H1 (cell line): ENCODE measurements around the gene CNRIP1. TPM values are rescaled to one million over a fixed set of nuclear protein-coding genes. Genes with fewer than 3 reads are reported as not detected.

ENCODE experiments used
- CTCF ChIA-PET: fragments of 300-600 bp; sonication (Branson Sonifier 250); formaldehyde crosslinking; loops from one replicate; lab custom pipeline; 2021; ENCODE audit not compliant: partially characterized antibody; lab: Charles Lee
- POLR2A ChIA-PET: fragments of 300-600 bp; sonication (Branson Sonifier 250); formaldehyde crosslinking; loops from one replicate; lab custom pipeline; 2021; ENCODE audit warnings: inconsistent platforms; ENCODE audit not compliant: partially characterized antibody; lab: Charles Lee
- DNase-seq, 2 experiments: peaks; one replicate each; pipeline versions ENCODE4 v3.0.0 to v3.0.0-alpha.2; 2010 to 2022; ENCODE audit warnings: low spot score in 2 of 2, low read depth in 1 of 2, mixed read lengths in 1 of 2
- FAIRE-seq: peaks from 2 replicates; lab custom pipeline; 2011; peaks lifted over from hg19 to GRCh38; lab: Jason Lieb, UNC
- H2AFZ ChIP-seq: 2 replicates; pipeline ENCODE4 v1.8.1; 2012; ENCODE audit warnings: low read length, inconsistent platforms
- H2AK5ac ChIP-seq: 2 replicates; pipeline ENCODE4 v1.6.1; 2013; ENCODE audit warnings: low read depth, low read length
- H2BK120ac ChIP-seq: replicated peaks from 2 replicates; pipeline ENCODE3; 2013; ENCODE audit warnings: low read depth, low read length, inconsistent platforms
- H2BK12ac ChIP-seq: 2 replicates; pipeline ENCODE4 v1.6.1; 2013; ENCODE audit warnings: low read depth, low read length
- H2BK15ac ChIP-seq: 2 replicates; pipeline ENCODE4 v1.6.1; 2013; ENCODE audit warnings: low read length
- H2BK20ac ChIP-seq: 2 replicates; pipeline ENCODE4 v1.6.1; 2013; ENCODE audit warnings: low read length
- H2BK5ac ChIP-seq: 2 replicates; pipeline ENCODE4 v1.6.1; 2013; ENCODE audit warnings: low read depth, low read length
- H3K14ac ChIP-seq: 2 replicates; pipeline ENCODE4 v1.6.1; 2013; ENCODE audit warnings: inconsistent platforms; ENCODE audit not compliant: insufficient read length
- H3K18ac ChIP-seq: 2 replicates; pipeline ENCODE4 v1.6.1; 2013; ENCODE audit warnings: low read length; ENCODE audit errors: extremely low read depth
- H3K23ac ChIP-seq: 2 replicates; pipeline ENCODE4 v1.6.1; 2013; ENCODE audit warnings: inconsistent platforms; ENCODE audit not compliant: insufficient read length
- H3K23me2 ChIP-seq: 2 replicates; pipeline ENCODE4 v1.6.1; 2013; ENCODE audit warnings: low read depth, low read length
- H3K27ac ChIP-seq: 2 replicates; pipeline ENCODE4 v1.6.1; 2011; ENCODE audit warnings: low read depth, low read length, inconsistent platforms
- H3K27me3 ChIP-seq, 4 experiments: replicated peaks in 1 of 4; 1 replicate in 1 of 4; 2 replicates in 3 of 4; pipeline versions ENCODE4 v1.6.1 to v1.8.1; 2011 to 2013; ENCODE audit warnings: low read length in 3 of 4, mild to moderate bottlenecking in 3 of 4, inconsistent platforms in 2 of 4, mixed read lengths in 2 of 4, moderate library complexity in 1 of 4; ENCODE audit not compliant: control insufficient read depth in 3 of 4, insufficient read depth in 3 of 4; ENCODE audit errors: extremely low read depth in 1 of 4
- H3K36me3 ChIP-seq, 4 experiments: 2 replicates each; pipeline versions ENCODE4 v1.6.1 to v1.8.1; 2011 to 2013; ENCODE audit warnings: mild to moderate bottlenecking in 4 of 4, low read length in 3 of 4, moderate library complexity in 2 of 4, control low read depth in 1 of 4, inconsistent platforms in 1 of 4; ENCODE audit not compliant: insufficient read depth in 4 of 4, control insufficient read depth in 2 of 4
- H3K4ac ChIP-seq: replicated peaks from 2 replicates; pipeline ENCODE3; 2013; ENCODE audit warnings: low read length, low read depth, mixed read lengths, inconsistent platforms; ENCODE audit not compliant: insufficient read length
- H3K4me1 ChIP-seq, 4 experiments: replicated peaks in 1 of 4; 1 replicate in 1 of 4; 2 replicates in 3 of 4; pipeline versions ENCODE4 v1.6.1 to v1.8.1; 2011 to 2013; ENCODE audit warnings: low read length in 3 of 4, inconsistent platforms in 2 of 4, mixed read lengths in 1 of 4; ENCODE audit not compliant: insufficient read depth in 4 of 4, control insufficient read depth in 3 of 4
- H3K4me2 ChIP-seq, 2 experiments: 2 replicates each; pipeline versions ENCODE4 v1.6.1 to v1.8.1; 2011 to 2013; ENCODE audit warnings: low read depth in 2 of 2, low read length in 2 of 2, control low read depth in 1 of 2, inconsistent platforms in 1 of 2, mild to moderate bottlenecking in 1 of 2; ENCODE audit not compliant: insufficient read depth in 1 of 2
- H3K4me3 ChIP-seq, 4 experiments: fragments of 200-600, 300-600 bp in 1 of 4; sonication (generic), shearing (Covaris generic), sonication (Bioruptor Twin) in 1 of 4; 2 replicates each; pipeline versions ENCODE4 v1.5.1 to v1.8.1; 2011 to 2016; ENCODE audit warnings: low read length in 4 of 4, low read depth in 3 of 4, control low read depth in 2 of 4, inconsistent platforms in 2 of 4, mild to moderate bottlenecking in 2 of 4, mixed read lengths in 1 of 4, moderate library complexity in 1 of 4; ENCODE audit not compliant: insufficient read depth in 2 of 4; ENCODE audit errors: extremely low read depth in 1 of 4
- H3K56ac ChIP-seq: replicated peaks from 2 replicates; pipeline ENCODE3; 2013; ENCODE audit warnings: low read depth, mild to moderate bottlenecking, mixed read lengths, low read length, inconsistent platforms; ENCODE audit not compliant: insufficient read length
- H3K79me1 ChIP-seq: 2 replicates; pipeline ENCODE4 v1.6.1; 2013; ENCODE audit warnings: low read depth, low read length, control low read depth
- H3K79me2 ChIP-seq, 2 experiments: 2 replicates each; pipeline versions ENCODE4 v1.6.1 to v1.8.1; 2012 to 2013; ENCODE audit warnings: low read length in 2 of 2, mild to moderate bottlenecking in 2 of 2, inconsistent platforms in 1 of 2; ENCODE audit not compliant: insufficient read depth in 2 of 2, control insufficient read depth in 1 of 2
- H3K9ac ChIP-seq, 4 experiments: replicated peaks in 1 of 4; 1 replicate in 1 of 4; 2 replicates in 3 of 4; pipeline versions ENCODE4 v1.6.1 to v1.8.1; 2011 to 2013; ENCODE audit warnings: low read depth in 3 of 4, low read length in 3 of 4, control low read depth in 2 of 4, mild to moderate bottlenecking in 2 of 4, moderate library complexity in 2 of 4, inconsistent platforms in 1 of 4; ENCODE audit errors: extremely low read depth in 1 of 4
- H3K9me3 ChIP-seq, 2 experiments: 2 replicates each; pipeline versions ENCODE4 v1.6.1 to v1.8.1; 2012 to 2013; ENCODE audit warnings: mild to moderate bottlenecking in 2 of 2, moderate library complexity in 2 of 2, control low read depth in 1 of 2, inconsistent platforms in 1 of 2, low read depth in 1 of 2, low read length in 1 of 2, mixed read lengths in 1 of 2; ENCODE audit not compliant: insufficient read depth in 2 of 2
- H4K20me1 ChIP-seq, 2 experiments: replicated peaks in 1 of 2; 2 replicates each; pipeline versions ENCODE3 to v1.8.1; 2011 to 2013; ENCODE audit warnings: inconsistent platforms in 2 of 2, low read length in 2 of 2, mild to moderate bottlenecking in 1 of 2; ENCODE audit not compliant: insufficient read depth in 2 of 2, control insufficient read depth in 1 of 2
- H4K5ac ChIP-seq: 2 replicates; pipeline ENCODE4 v1.6.1; 2013; ENCODE audit warnings: low read length, low read depth, mixed read lengths, inconsistent platforms; ENCODE audit not compliant: insufficient read length
- H4K8ac ChIP-seq: 2 replicates; pipeline ENCODE4 v1.8.0; 2013; ENCODE audit warnings: mild to moderate bottlenecking, moderate library complexity, low read length, inconsistent platforms; ENCODE audit not compliant: insufficient read depth; ENCODE audit errors: extremely low read depth
- H4K91ac ChIP-seq: replicated peaks from 2 replicates; pipeline ENCODE3; 2013; ENCODE audit warnings: low read length, mixed read lengths, inconsistent platforms; ENCODE audit not compliant: insufficient read length
- BCL11A ChIP-seq, 2 experiments: IDR thresholded peaks; one replicate each; pipeline ENCODE4 v1.6.1; 2011; ENCODE audit warnings: low read depth in 2 of 2, low read length in 2 of 2, mild to moderate bottlenecking in 2 of 2
- CREB1 ChIP-seq: IDR thresholded peaks from 2 replicates; pipeline ENCODE4 v1.6.1; 2012; ENCODE audit warnings: inconsistent platforms
- EZH2 ChIP-seq: fragments of 200-600 bp; sonication (generic); IDR thresholded peaks from 2 replicates; pipeline ENCODE4 v1.7.1; 2012; ENCODE audit warnings: low read depth, mild to moderate bottlenecking, moderate library complexity, low read length, inconsistent platforms; ENCODE audit not compliant: severe bottlenecking
- FOSL1 ChIP-seq: IDR thresholded peaks from 2 replicates; pipeline ENCODE4 v1.6.1; 2011; ENCODE audit warnings: mild to moderate bottlenecking, low read depth, low read length, moderate library complexity; ENCODE audit not compliant: insufficient read depth
- HDAC6 ChIP-seq: IDR thresholded peaks from one replicate; pipeline ENCODE4 v1.7.1; 2012; ENCODE audit warnings: low read depth, mild to moderate bottlenecking, inconsistent platforms, low read length, moderate library complexity
- MAFK ChIP-seq: IDR thresholded peaks from 2 replicates; pipeline ENCODE4 v1.6.1; 2012; ENCODE audit warnings: low read depth, mild to moderate bottlenecking, improper control_type of control experiment, low read length
- NANOG ChIP-seq: IDR thresholded peaks from 2 replicates; pipeline ENCODE4 v1.6.1; 2011; ENCODE audit warnings: low read length, low read depth, mild to moderate bottlenecking, inconsistent platforms; ENCODE audit not compliant: insufficient read depth, poor library complexity, severe bottlenecking
- RBBP5 ChIP-seq: IDR thresholded peaks from 2 replicates; pipeline ENCODE4 v1.7.1; 2012; ENCODE audit warnings: low read depth, mild to moderate bottlenecking, inconsistent platforms, low read length, moderate library complexity, borderline replicate concordance
- RNF2 ChIP-seq: fragments of 200-900, 300-1000 bp; sonication (generic); IDR thresholded peaks from 2 replicates; pipeline ENCODE4 v1.7.1; 2016; ENCODE audit warnings: borderline replicate concordance, low read depth, mild to moderate bottlenecking, antibody characterized with exemption, low read length; ENCODE audit not compliant: poor library complexity, severe bottlenecking; ENCODE audit errors: missing control alignments
- RXRA ChIP-seq: IDR thresholded peaks from 2 replicates; pipeline ENCODE4 v1.6.1; 2011; ENCODE audit warnings: low read depth, mild to moderate bottlenecking, low read length, moderate library complexity; ENCODE audit not compliant: insufficient read depth
- SIN3A ChIP-seq, 2 experiments: IDR thresholded peaks in 1 of 2; conservative IDR thresholded peaks in 1 of 2; 2 replicates each; pipeline ENCODE4 v1.6.1; 2011 to 2012; ENCODE audit warnings: low read length in 2 of 2, improper control_type of control experiment in 1 of 2, low read depth in 1 of 2, mild to moderate bottlenecking in 1 of 2
- YY1 ChIP-seq: IDR thresholded peaks from 2 replicates; pipeline ENCODE4 v1.6.1; 2011; ENCODE audit warnings: low read depth, mild to moderate bottlenecking, low read length
- WGBS, 2 experiments: shearing (Covaris generic) in 1 of 2; methylation state at CpG; one replicate each; pipeline versions ENCODE4 v1.1.6 to v1.1.7; 2013 to 2015; ENCODE audit warnings: low lambda C conversion rate in 2 of 2, mixed read lengths in 2 of 2, inconsistent platforms in 1 of 2, low coverage in 1 of 2, missing lambda C conversion rate in 1 of 2; ENCODE audit not compliant: insufficient replicate concordance in 2 of 2, insufficient coverage in 1 of 2, insufficient read length in 1 of 2; ENCODE audit errors: extremely low coverage in 1 of 2, missing lambda C conversion rate in 1 of 2; 5-methylcytosine and 5-hydroxymethylcytosine counted together
- polyA plus RNA-seq, 7 experiments: library from polyadenylated mRNA; depleted of rRNA in 3 of 7; stranded (reverse) in 5 of 7; unstranded in 2 of 7; fragments of >200 nt in 5 of 7; fragments of 200-250 nt in 2 of 7; gene quantifications; 1 replicate in 5 of 7; 2 replicates in 1 of 7; 4 replicates in 1 of 7; pipeline versions ENCODE4 v1.2.1 to v1.2.3, GENCODE V29; 2011 to 2013; ENCODE audit warnings: missing spikeins in 2 of 7, mixed read lengths in 2 of 7
- total RNA-seq: library from RNA; stranded (reverse); fragmentation: NEBNext Ultra II Directional; extraction: Animal tissue kit (Norgen Biotek cat#: 25700); gene quantifications from 2 replicates; pipeline ENCODE4 v1.2.1, GENCODE V29; 2021
- TF ChIP-seq, protein P1 (sequence below): IDR thresholded peaks from 2 replicates; pipeline ENCODE4 v1.6.1; 2012; ENCODE audit warnings: inconsistent platforms

Gene CNRIP1
- total and polyA plus RNA-seq, 2 of the 8 experiments (the other 6 are each of a cell fraction or from before 2014, with no cell fraction given), result 4.6 to 7.0 TPM

DNA sequence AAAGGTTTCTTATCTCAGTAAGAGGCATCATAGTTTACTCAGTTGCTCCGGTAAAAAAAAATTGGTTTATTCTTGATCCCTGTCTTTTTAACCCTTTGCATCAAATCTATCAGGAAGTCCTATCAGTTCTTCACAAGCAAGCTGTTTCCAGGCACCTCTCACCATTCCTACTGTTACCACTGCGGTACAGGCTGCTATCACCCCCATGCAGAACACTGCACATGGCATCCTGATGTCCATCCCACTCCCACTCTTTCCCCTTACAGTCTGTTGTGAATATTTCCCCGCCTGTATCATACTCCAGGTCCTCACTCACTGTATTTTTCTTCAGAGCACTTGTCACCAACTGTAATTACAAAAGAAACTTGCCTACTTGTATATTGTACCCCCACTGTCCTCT lies 5.3 kb upstream of the CNRIP1 start:
- no peak overlapping the region for H2BK120ac ChIP-seq
- H3K14ac ChIP-seq, result no peak overlapping the region
- H3K23me2 ChIP-seq, result 0 out of 2 replicates have a peak, but pooled peaks cover 2% of the 10 kb centered on the region
- H2AK5ac ChIP-seq, result no peak overlapping the region
- H3K56ac ChIP-seq, result no peak overlapping the region
- H2AFZ ChIP-seq, result no peak overlapping the region
- no peak overlapping the region for H4K8ac ChIP-seq
- H2BK5ac ChIP-seq, result no peak overlapping the region
- H3K27me3 ChIP-seq, result peaks cover 0 to 4% (median 3%) of the 10 kb centered on the region in 4 experiments; a peak in 6 of 7 replicates
- no peak overlapping the region for H2BK12ac ChIP-seq
- H4K5ac ChIP-seq, result no peak overlapping the region
- H3K79me2 ChIP-seq, result no peaks in the 10 kb centered on the region
- no peak overlapping the region for H3K27ac ChIP-seq
- no peak overlapping the region for H3K4ac ChIP-seq
- no peak overlapping the region; the same call in 1 of the 2 replicates for H3K18ac ChIP-seq
- H3K79me1 ChIP-seq, result no peaks in the 10 kb centered on the region
- CTCF ChIA-PET, result no interaction called here
- no peak for FAIRE-seq
- H3K9me3 ChIP-seq, result no peaks in the 10 kb centered on the region
- H3K23ac ChIP-seq, result no peak overlapping the region
- H4K91ac ChIP-seq, result no peak overlapping the region
- WGBS, 2 experiments, result 97% methylated on average over 3 of the region's 3 CpGs; no CpG with 5 or more reads in 1 of the 2 experiments
- no peak overlapping the region for H3K9ac ChIP-seq
- H3K4me3 ChIP-seq, result no peak overlapping the region
- TF ChIP-seq EZH2, result no peak
- no peak for TF ChIP-seq BCL11A (IDR thresholded peaks at IDR 0.05; ENCODE audit: low read depth in 2 of 2, low read length in 2 of 2)
- TF ChIP-seq YY1, result no peak
- TF ChIP-seq FOSL1, result no peak
- TF ChIP-seq NANOG, result no peak
- TF ChIP-seq CREB1, result no peak
- TF ChIP-seq, protein P1, sequence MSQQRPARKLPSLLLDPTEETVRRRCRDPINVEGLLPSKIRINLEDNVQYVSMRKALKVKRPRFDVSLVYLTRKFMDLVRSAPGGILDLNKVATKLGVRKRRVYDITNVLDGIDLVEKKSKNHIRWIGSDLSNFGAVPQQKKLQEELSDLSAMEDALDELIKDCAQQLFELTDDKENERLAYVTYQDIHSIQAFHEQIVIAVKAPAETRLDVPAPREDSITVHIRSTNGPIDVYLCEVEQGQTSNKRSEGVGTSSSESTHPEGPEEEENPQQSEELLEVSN, result no peak
- TF ChIP-seq RNF2, result no peak
- TF ChIP-seq MAFK, result no peak
- TF ChIP-seq RXRA, result no peak
- no peak for TF ChIP-seq RBBP5
- no peak for TF ChIP-seq SIN3A (conservative IDR thresholded peaks at IDR 0.05 in 1 of 2, IDR thresholded peaks at IDR 0.05 in 1 of 2; ENCODE audit: low read depth in 1 of 2, low read length in 2 of 2)
- TF ChIP-seq HDAC6, result no peak
- peaks cover 0 to 3% (median 0%) of the 10 kb centered on the region in 4 experiments; a peak in 1 of 7 replicates for H3K4me1 ChIP-seq
- no peak overlapping the region for H2BK20ac ChIP-seq
- no peak for DNase-seq
- no peak overlapping the region for H2BK15ac ChIP-seq
- no peak overlapping the region for H3K4me2 ChIP-seq
- no peaks in the 10 kb centered on the region for H4K20me1 ChIP-seq
- POLR2A ChIA-PET, result no interaction called here
- H3K36me3 ChIP-seq, result no peaks in the 10 kb centered on the region
